ENCODE results near the gene PAFAH1B1. TPM values are rescaled to one million over a fixed set of nuclear protein-coding genes. Genes with fewer than 3 reads are reported as not detected.

Gene PAFAH1B1
- total RNA-seq, 1 experiment from 2014 or later = 181 TPM

DNA sequence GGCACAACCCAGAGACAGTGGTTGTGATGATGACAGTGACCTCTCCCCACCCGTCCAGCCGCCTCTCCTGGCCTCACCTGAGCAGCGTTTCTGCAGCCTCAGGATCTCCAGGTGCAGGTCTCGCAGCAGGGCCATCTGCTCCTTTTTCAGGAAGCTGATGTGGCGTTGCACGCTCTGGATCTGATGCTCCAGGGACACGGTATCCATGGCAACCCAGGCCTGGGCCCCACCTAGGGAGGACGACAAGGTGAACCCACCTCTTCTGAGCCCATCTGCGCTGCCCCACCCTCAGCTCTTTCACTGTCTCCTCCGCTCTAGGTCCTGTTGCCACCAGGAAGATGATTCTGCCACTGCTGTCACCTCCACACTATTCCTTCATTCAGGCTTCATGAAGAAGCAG lies 141.5 kb downstream of the PAFAH1B1 start:
- in situ Hi-C loops (cut with HindIII; ENCODE audit: low sequenced_read_pairs) = no loop called here
- DNase-seq (ENCODE audit: low spot score) = no peak

Other genes starting within 250 kb of the PAFAH1B1 start
- 2.4 and 3.2 TPM in 2 replicates for gene MNT, start 192.6 kb upstream of the PAFAH1B1 start, total RNA-seq (2014; rRNA removed; shearing (Covaris generic))
- gene METTL16, start 81.8 kb upstream of the PAFAH1B1 start, total RNA-seq (2014; rRNA removed; shearing (Covaris generic)) = 29.2 and 58.3 TPM in 2 replicates
- 54.1 and 58.1 TPM in 2 replicates for gene CLUH, start 118.1 kb downstream of the PAFAH1B1 start, total RNA-seq (2014; rRNA removed; shearing (Covaris generic))
- 0.06 and 0.31 TPM in 2 replicates for gene CCDC92B, start 156.0 kb downstream of the PAFAH1B1 start, total RNA-seq (2014; rRNA removed; shearing (Covaris generic))
- gene RAP1GAP2, start 202.8 kb downstream of the PAFAH1B1 start, total RNA-seq (2014; rRNA removed; shearing (Covaris generic)) = 1.9 and 6.0 TPM in 2 replicates